ENCODE measurements around the gene SMIM7.
"Not testable (repeated sequence)": the region's sequence is repeated elsewhere in the genome, so short reads cannot be mapped to it uniquely, and the experiment has no call there.

Gene SMIM7

DNA sequence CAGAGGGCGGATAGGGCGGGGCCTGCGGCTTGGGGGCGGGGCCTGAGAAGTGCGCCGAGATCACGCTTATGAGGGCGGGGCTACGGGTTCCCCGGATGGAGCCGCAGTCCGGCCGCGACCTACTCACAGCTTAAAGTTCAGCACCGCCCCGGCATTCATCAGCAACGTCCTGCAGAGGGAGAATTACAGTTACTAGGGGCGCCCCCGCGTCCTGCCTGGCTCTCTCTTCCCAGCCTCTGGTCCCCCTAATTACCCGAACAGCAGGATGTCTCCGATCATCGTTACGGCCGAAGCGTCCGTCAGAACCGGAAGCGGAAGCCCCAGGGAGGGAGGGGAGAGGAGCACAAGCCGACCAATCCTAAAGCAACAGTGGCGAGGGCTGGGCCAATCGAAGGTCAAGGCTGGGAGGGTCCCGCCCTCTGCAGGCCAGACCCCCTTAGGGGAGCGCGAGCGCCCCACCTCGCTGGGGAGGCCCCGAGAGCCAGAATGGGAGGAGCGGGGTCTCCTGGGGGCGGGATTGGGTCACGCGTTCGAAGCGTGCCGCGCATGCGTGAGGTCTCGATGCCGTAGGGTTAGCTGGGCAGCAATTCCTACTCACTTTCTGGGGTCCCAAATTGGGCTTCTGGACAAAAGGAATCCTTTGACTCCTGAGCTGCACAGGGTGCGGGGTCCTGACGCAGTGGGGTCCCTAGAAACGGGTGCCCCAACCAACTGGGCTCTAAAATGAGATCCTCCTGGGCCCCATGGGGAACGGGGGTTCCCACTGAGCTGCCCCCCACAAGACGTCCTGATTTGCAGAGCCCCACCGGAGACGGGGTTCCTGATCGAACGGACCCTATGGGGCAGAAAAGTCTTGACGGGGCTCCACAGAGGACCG is at the start of gene SMIM7:
Gene SMIM7 (minus strand): TSS at position 313 of the 877 bp plus-strand sequence. CDS start 34 bp downstream, at position 279.
- Histone ChIP-seq H3K27me3 (ENCODE audit: insufficient read depth, low read length) (no peaks in the 10 kb centered on the region), H2AFZ (ENCODE audit: low read depth, low read length) (peak within 1 kb of the TSS; percentile 94), H3K4me3 (ENCODE audit: low read length) (peak within 1 kb of the TSS; percentile 82), H3K36me3 (ENCODE audit: insufficient read depth, low read length) (peaks cover 33% of the 10 kb centered on the region), H3K4me1 (ENCODE audit: insufficient read depth, low read length) (peaks cover 19% of the 10 kb centered on the region), H3K9me3 (ENCODE audit: low read length) (no peaks in the 10 kb centered on the region)

DNA sequence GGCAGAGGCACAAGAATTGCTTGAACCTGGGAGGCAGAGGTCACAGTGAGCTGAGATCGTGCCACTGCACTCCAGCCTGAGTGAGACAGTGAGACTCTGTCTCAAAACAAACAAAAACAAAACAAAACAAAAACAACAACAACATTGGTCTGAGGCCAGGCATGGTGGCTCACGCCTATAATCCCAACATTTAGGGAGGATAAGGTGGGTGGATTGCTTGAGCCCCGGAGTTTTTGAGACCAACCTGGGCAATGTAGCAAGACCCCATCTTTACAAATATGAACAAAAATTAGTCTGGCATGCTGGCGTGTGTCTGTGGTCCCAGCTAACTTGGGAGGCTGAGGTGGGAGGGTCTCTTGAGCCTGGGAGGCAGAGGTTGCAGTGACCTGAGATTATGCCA is 43.7 kb upstream of the SMIM7 start:
- H2AFZ ChIP-seq (ENCODE audit: low read depth, low read length) = no peak overlapping the region
- H3K27me3 ChIP-seq (ENCODE audit: insufficient read depth, low read length) = no peaks in the 10 kb centered on the region
- H3K4me3 ChIP-seq (ENCODE audit: low read length) = no peak overlapping the region
- H3K36me3 ChIP-seq (ENCODE audit: insufficient read depth, low read length) = no peaks in the 10 kb centered on the region
- no peaks in the 10 kb centered on the region for H3K9me3 ChIP-seq (ENCODE audit: low read length)
- no peaks in the 10 kb centered on the region for H3K4me1 ChIP-seq (ENCODE audit: insufficient read depth, low read length)

DNA sequence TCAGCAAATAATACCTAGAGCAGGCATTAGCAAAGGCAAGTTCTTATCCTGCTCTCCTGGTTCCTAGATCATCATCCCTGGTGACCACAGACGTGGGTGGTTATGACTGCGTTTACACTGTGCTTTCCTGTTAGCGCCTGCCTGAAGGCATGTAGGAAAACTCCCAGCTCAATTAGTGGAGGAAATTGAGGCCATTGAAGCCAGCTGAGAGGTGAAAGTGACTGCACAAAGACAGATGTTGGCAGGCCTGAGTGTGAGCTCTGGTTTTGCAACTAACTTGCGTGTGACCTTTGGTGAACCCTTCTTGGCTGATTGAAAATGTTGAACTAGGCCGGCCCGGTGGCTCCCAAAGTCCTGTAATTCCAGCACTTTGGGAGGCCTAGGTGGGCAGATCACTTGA is 42.2 kb upstream of the SMIM7 start:
- Histone ChIP-seq H3K9me3 (ENCODE audit: low read length) (no peaks in the 10 kb centered on the region), H2AFZ (ENCODE audit: low read depth, low read length) (no peak overlapping the region), H3K4me3 (ENCODE audit: low read length) (no peak overlapping the region), H3K27me3 (ENCODE audit: insufficient read depth, low read length) (no peaks in the 10 kb centered on the region), H3K36me3 (ENCODE audit: insufficient read depth, low read length) (no peaks in the 10 kb centered on the region), H3K4me1 (ENCODE audit: insufficient read depth, low read length) (no peaks in the 10 kb centered on the region)

DNA sequence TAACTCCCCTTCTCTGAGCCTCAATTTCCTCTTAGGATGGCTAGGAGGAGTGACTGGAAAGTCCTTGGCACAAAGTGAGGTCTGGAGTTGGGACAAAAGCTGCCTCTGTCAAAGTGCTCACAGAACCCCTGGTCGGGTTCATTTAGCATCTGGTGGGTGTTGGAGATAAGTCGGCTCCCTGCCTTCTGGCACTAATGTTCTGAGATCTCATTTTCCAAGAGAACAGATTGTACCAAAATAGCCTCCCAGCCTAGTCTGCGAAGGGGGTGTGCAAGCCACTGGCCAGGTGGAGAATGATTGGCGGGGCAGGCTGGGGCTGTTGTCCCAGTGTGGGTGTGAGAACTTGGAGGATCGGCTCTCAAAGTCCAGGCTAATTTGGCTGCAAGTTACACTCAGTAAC is 39.0 kb upstream of the SMIM7 start:
- Histone ChIP-seq H2AFZ (ENCODE audit: low read depth, low read length) (no peak overlapping the region), H3K4me3 (ENCODE audit: low read length) (no peak overlapping the region)

DNA sequence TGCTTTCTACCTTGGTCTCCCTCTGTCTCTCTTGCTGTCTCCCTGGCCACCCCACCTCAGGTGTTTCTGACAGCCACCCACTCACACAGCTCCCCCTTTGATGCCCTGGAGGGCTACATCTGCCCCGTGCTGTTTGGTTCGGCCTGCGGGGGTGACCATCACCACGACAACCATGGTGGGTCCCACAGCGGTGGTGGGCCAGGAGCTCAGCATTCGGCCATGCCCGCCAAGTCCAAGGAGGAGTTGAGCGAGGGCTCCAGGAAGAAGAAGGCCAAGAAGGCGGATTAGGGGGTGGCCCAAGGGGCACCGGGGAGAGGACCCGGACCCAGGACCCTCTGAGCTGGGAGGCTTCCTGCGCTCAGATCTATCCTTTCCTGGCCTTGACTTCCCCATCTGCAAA is 28.1 kb upstream of the SMIM7 start:
- Histone ChIP-seq H3K4me1 (ENCODE audit: insufficient read depth, low read length) (no peaks in the 10 kb centered on the region), H3K27me3 (ENCODE audit: insufficient read depth, low read length) (no peaks in the 10 kb centered on the region), H3K4me3 (ENCODE audit: low read length) (no peak overlapping the region), H3K9me3 (ENCODE audit: low read length) (peaks cover 2% of the 10 kb centered on the region), H2AFZ (ENCODE audit: low read depth, low read length) (no peak overlapping the region), H3K36me3 (ENCODE audit: insufficient read depth, low read length) (no peaks in the 10 kb centered on the region)

More for the DNA sequence above, 39.0 kb upstream of the SMIM7 start:
- H3K27me3 ChIP-seq (ENCODE audit: insufficient read depth, low read length) = no peaks in the 10 kb centered on the region
- H3K36me3 ChIP-seq (ENCODE audit: insufficient read depth, low read length) = no peaks in the 10 kb centered on the region
- H3K4me1 ChIP-seq (ENCODE audit: insufficient read depth, low read length) = no peaks in the 10 kb centered on the region
- H3K9me3 ChIP-seq (ENCODE audit: low read length) = no peaks in the 10 kb centered on the region

DNA sequence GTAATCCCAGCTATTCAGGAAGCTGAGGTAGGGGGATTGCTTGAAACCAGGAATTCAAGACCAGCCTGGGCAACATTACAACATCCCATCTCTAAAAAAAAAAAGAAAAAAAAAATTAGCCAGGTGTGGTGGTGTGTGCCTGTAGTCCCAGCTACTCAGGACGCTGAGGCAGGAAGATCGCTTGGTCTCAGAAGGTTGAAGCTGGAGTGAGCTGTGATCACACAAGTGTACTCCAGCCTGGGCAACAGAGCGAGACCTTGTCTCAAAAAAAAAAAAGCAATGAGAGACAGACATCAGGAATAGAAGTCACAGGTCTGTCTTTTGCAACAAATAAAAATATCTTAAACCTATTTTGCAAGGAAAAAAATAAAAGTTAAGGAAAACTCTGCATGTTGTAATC is 24.3 kb upstream of the SMIM7 start:
- H3K9me3 ChIP-seq (ENCODE audit: low read length) = peaks cover 23% of the 10 kb centered on the region
- H3K4me3 ChIP-seq (ENCODE audit: low read length) = no peak overlapping the region
- H3K27me3 ChIP-seq (ENCODE audit: insufficient read depth, low read length) = no peaks in the 10 kb centered on the region
- H3K4me1 ChIP-seq (ENCODE audit: insufficient read depth, low read length) = no peaks in the 10 kb centered on the region
- no peak overlapping the region for H2AFZ ChIP-seq (ENCODE audit: low read depth, low read length)
- peaks cover 19% of the 10 kb centered on the region for H3K36me3 ChIP-seq (ENCODE audit: insufficient read depth, low read length)

DNA sequence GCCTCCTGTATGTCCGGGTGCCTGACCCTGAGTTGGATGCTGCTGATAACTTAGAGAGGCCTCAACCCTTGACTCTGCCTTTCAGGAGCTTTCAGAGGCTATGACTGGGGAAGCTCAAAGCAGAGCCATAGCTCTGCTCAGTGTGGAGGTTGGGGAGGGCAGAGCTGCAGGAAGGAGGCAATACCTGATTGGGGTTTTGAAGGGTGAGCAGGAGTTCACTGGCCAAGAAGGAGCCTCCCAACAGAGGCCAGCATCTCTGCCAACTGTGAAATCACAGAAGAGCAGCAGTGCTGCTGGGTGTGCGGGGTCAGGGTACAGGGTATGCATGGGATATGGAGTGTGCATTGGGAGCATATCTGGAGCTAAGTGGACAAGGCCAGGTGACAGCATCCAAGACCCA is 22.6 kb upstream of the SMIM7 start:
- no peak overlapping the region for H2AFZ ChIP-seq (ENCODE audit: low read depth, low read length)

DNA sequence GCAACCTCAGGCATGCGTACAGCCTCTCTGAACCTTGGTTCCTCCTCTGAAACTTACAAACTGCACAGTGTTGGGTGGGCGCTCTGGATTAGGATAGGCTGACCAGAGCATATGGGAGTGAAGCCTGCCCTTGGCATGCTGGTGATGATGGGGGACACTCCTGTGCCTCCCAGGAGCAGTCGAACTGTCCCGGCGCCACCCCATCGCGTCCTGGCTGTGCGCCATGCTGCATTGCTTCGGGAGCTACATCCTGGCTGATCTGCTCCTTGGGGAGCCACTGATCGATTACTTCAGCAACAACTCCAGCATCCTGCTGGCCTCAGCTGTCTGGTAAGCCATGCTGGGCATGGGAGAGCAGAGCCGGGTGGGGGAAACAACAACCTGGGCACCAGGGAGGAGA is 19.9 kb upstream of the SMIM7 start:
- H3K36me3 ChIP-seq (ENCODE audit: insufficient read depth, low read length) = peaks cover 19% of the 10 kb centered on the region
- H2AFZ ChIP-seq (ENCODE audit: low read depth, low read length) = no peak overlapping the region
- H3K27me3 ChIP-seq (ENCODE audit: insufficient read depth, low read length) = no peaks in the 10 kb centered on the region
- H3K9me3 ChIP-seq (ENCODE audit: low read length) = peaks cover 21% of the 10 kb centered on the region
- H3K4me3 ChIP-seq (ENCODE audit: low read length) = no peak overlapping the region
- no peaks in the 10 kb centered on the region for H3K4me1 ChIP-seq (ENCODE audit: insufficient read depth, low read length)

More for the DNA sequence above, 22.6 kb upstream of the SMIM7 start:
- H3K4me3 ChIP-seq (ENCODE audit: low read length) = no peak overlapping the region
- H3K27me3 ChIP-seq (ENCODE audit: insufficient read depth, low read length) = no peaks in the 10 kb centered on the region
- peaks cover 19% of the 10 kb centered on the region for H3K36me3 ChIP-seq (ENCODE audit: insufficient read depth, low read length)
- peaks cover 23% of the 10 kb centered on the region for H3K9me3 ChIP-seq (ENCODE audit: low read length)
- no peaks in the 10 kb centered on the region for H3K4me1 ChIP-seq (ENCODE audit: insufficient read depth, low read length)

DNA sequence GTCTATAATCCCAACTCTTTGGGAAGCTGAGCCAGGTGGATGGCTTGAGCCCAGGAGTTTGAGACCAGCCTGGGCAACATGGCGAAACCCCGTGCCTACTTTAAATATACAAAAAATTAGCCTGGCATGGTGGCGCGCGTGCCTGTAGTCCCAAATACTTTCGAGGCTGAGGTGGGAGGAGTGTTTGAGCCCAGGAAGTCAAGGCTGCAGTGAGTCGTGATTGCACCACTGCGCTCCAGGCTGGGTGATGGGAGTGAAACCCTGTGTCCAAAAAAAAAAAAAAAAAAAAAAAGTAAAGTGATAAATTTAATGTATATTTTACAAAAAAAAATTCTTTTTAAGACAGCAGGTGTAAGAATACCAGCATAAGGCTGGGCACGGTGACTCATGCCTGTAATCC is 18.6 kb upstream of the SMIM7 start:
- Histone ChIP-seq H2AFZ (ENCODE audit: low read depth, low read length) (no peak overlapping the region), H3K4me1 (ENCODE audit: insufficient read depth, low read length) (no peaks in the 10 kb centered on the region), H3K27me3 (ENCODE audit: insufficient read depth, low read length) (no peaks in the 10 kb centered on the region), H3K36me3 (ENCODE audit: insufficient read depth, low read length) (peaks cover 19% of the 10 kb centered on the region), H3K9me3 (ENCODE audit: low read length) (peaks cover 21% of the 10 kb centered on the region), H3K4me3 (ENCODE audit: low read length) (no peak overlapping the region)

DNA sequence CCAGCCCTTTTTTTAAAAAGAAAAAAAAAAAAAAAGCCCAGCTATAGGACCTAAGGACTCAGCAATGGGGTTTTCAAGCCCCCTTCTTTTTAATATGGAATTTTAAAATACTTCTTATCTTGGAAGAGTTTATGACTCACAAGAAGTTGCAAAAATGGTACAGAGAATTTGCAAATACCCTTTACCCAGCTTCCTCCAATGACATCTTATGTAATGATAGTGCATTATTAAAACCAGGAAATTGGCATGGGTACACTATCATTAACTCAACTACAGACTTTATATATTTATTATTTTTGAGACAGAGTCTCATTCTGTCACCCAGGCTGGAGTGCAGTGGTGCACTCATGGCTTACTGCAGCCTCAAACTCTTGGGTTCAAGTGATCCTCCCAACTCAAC is 17.1 kb upstream of the SMIM7 start:
- Histone ChIP-seq H3K9me3 (ENCODE audit: low read length) (peaks cover 16% of the 10 kb centered on the region), H3K27me3 (ENCODE audit: insufficient read depth, low read length) (no peaks in the 10 kb centered on the region), H2AFZ (ENCODE audit: low read depth, low read length) (no peak overlapping the region), H3K36me3 (ENCODE audit: insufficient read depth, low read length) (peaks cover 14% of the 10 kb centered on the region), H3K4me3 (ENCODE audit: low read length) (no peak overlapping the region), H3K4me1 (ENCODE audit: insufficient read depth, low read length) (no peaks in the 10 kb centered on the region)

DNA sequence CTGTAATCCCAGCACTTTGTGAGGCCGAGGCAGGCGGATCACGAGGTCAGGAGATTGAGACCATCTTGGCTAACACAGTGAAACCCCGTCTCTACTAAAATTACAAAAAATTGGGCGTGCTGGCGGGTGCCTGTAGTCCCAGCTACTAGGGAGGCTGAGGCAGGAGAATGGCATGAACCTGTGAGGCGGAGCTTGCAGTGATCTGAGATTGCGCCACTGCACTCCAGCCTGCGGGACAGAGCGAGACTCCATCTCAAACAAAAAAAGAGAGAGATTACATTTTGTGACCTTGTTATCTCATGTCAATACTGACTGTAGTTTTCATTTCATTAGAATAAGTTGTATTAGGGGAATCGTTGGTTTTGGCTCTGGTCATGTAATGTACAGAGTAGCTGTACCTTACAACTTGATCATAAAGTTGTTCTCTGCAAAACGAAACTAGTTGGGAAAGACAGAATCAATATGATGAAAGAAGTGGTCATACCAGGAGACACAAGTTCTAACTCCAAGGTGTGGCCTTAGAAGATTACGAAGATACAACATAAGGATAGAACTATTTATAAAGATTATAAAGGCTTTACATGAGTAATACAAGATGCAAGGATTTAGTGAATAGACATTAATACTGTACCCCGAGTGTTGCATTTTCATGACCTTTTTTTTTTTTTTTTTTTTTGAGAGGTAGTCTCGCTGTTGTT is 16.3 kb upstream of the SMIM7 start:
- Histone ChIP-seq H3K4me1 (ENCODE audit: insufficient read depth, low read length) (no peaks in the 10 kb centered on the region), H3K36me3 (ENCODE audit: insufficient read depth, low read length) (peaks cover 10% of the 10 kb centered on the region), H3K9me3 (ENCODE audit: low read length) (peaks cover 12% of the 10 kb centered on the region), H3K27me3 (ENCODE audit: insufficient read depth, low read length) (no peaks in the 10 kb centered on the region), H3K4me3 (ENCODE audit: low read length) (no peak overlapping the region), H2AFZ (ENCODE audit: low read depth, low read length) (no peak overlapping the region)

DNA sequence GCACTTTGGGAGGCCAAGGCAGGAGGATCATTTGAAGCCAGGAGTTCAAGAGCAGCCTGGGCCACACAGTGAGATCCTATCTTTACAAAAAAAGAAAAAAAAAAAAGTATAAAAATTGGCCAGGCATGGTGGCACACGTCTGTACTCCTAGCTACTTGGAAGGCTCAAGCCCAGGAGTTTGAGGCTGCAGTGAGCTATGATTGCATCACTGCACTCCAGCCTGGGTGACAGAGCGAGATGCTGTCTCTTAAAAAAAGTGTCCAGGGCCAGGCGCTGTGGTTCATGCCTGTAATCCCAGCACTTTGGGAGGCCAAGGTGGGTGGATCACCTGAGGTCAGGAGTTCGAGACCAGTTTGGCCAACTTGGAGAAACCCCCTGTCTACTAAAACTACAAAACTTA is 13.9 kb upstream of the SMIM7 start:
- H3K4me3 ChIP-seq (ENCODE audit: low read length); H3K36me3 ChIP-seq (ENCODE audit: insufficient read depth, low read length); H3K9me3 ChIP-seq (ENCODE audit: low read length); H3K4me1 ChIP-seq (ENCODE audit: insufficient read depth, low read length); H3K27me3 ChIP-seq (ENCODE audit: insufficient read depth, low read length); H2AFZ ChIP-seq (ENCODE audit: low read depth, low read length): not testable (repeated sequence)

DNA sequence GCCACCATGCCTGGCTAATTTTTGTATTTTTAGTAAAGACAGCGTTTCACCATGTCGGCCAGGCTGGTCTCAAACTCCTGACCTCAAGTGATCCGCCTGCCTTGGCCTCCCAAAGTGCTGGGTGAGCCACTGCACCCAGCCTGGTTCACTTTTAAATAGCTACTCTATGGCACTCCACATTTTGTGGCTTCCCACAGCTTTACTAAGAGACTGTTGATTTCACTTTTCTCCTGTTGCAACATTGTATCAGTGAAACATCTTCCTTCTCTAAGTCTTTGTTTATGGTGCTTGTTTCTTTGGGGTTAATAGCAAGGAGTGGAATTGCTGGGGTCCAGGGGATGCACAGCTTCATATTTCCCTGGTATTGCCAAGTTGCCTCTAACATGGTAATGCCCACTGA is 13.3 kb upstream of the SMIM7 start:
- H3K27me3 ChIP-seq (ENCODE audit: insufficient read depth, low read length) = no peaks in the 10 kb centered on the region

More for the DNA sequence above, 13.3 kb upstream of the SMIM7 start:
- H3K9me3 ChIP-seq (ENCODE audit: low read length) = no peaks in the 10 kb centered on the region
- H3K36me3 ChIP-seq (ENCODE audit: insufficient read depth, low read length) = peaks cover 2% of the 10 kb centered on the region
- H3K4me3 ChIP-seq (ENCODE audit: low read length) = no peak overlapping the region
- H2AFZ ChIP-seq (ENCODE audit: low read depth, low read length) = no peak overlapping the region
- no peaks in the 10 kb centered on the region for H3K4me1 ChIP-seq (ENCODE audit: insufficient read depth, low read length)
